ENCODE data around the gene TELO2. TPM values are rescaled to one million over a fixed set of nuclear protein-coding genes. Genes with fewer than 3 reads are reported as not detected.

Gene TELO2
- total RNA-seq, 1 donor from 2014 or later: 26.0 TPM

GRCh38 chr16:1458977-1459341 is 34.2 kb upstream of the TELO2 start:
- H3K4me3 ChIP-seq: no peak overlapping the region
- ATAC-seq: no peak
- no peaks in the 10 kb centered on the region for H3K27me3 ChIP-seq
- intact Hi-C loops (cut with DNase I): no loop called here
- no peak for TF ChIP-seq CTCF (IDR thresholded peaks at IDR 0.05)
- H3K36me3 ChIP-seq: peaks cover 76% of the 10 kb centered on the region
- no peak overlapping the region for H3K27ac ChIP-seq
- no peaks in the 10 kb centered on the region for H3K9me3 ChIP-seq
- DNase-seq: no peak
- no peaks in the 10 kb centered on the region for H3K4me1 ChIP-seq

GRCh38 chr16:1459967-1460366 is 33.2 kb upstream of the TELO2 start:
- no peak for DNase-seq
- no peak overlapping the region for H3K4me3 ChIP-seq
- no peak for ATAC-seq
- no peaks in the 10 kb centered on the region for H3K9me3 ChIP-seq
- no peaks in the 10 kb centered on the region for H3K4me1 ChIP-seq
- no peaks in the 10 kb centered on the region for H3K27me3 ChIP-seq
- H3K36me3 ChIP-seq: peaks cover 76% of the 10 kb centered on the region
- TF ChIP-seq CTCF (IDR thresholded peaks at IDR 0.05): no peak
- intact Hi-C loops (cut with DNase I): no loop called here
- H3K27ac ChIP-seq: no peak overlapping the region

GRCh38 chr16:1460602-1461138 is 32.5 kb upstream of the TELO2 start:
- ATAC-seq: no peak
- Histone ChIP-seq H3K36me3 (peaks cover 70% of the 10 kb centered on the region), H3K4me1 (no peaks in the 10 kb centered on the region), H3K27me3 (no peaks in the 10 kb centered on the region), H3K9me3 (no peaks in the 10 kb centered on the region), H3K4me3 (no peak overlapping the region), H3K27ac (no peak overlapping the region)
- intact Hi-C loops (cut with DNase I): no loop called here
- peak; percentile 60 for DNase-seq
- no peak for TF ChIP-seq CTCF (IDR thresholded peaks at IDR 0.05)

- no peak for TF ChIP-seq CTCF (IDR thresholded peaks at IDR 0.05)
- intact Hi-C loops (cut with DNase I): no loop called here
- Histone ChIP-seq H3K27ac (no peak overlapping the region), H3K36me3 (peaks cover 65% of the 10 kb centered on the region), H3K27me3 (no peaks in the 10 kb centered on the region), H3K4me1 (no peaks in the 10 kb centered on the region), H3K9me3 (no peaks in the 10 kb centered on the region), H3K4me3 (no peak overlapping the region)
- ATAC-seq (no peak), DNase-seq (no peak)
These were observed 32.0 kb upstream of the TELO2 start for GRCh38 chr16:1461146-1461545.

- Histone ChIP-seq H3K27me3 (no peaks in the 10 kb centered on the region), H3K4me1 (no peaks in the 10 kb centered on the region), H3K9me3 (no peaks in the 10 kb centered on the region), H3K27ac (no peak overlapping the region), H3K4me3 (no peak overlapping the region), H3K36me3 (peaks cover 40% of the 10 kb centered on the region)
- intact Hi-C loops (cut with DNase I): no loop called here
- no peak for TF ChIP-seq CTCF (IDR thresholded peaks at IDR 0.05)
- peak; percentile 60 for DNase-seq
- no peak for ATAC-seq
These were observed 28.8 kb upstream of the TELO2 start for GRCh38 chr16:1464196-1464893.
